GM19463 (cell line): Measurements from ENCODE around the gene HTR3C.
"Not testable (repeated sequence)": the region's sequence is repeated elsewhere in the genome, so short reads cannot be mapped to it uniquely, and the experiment has no call there.

ENCODE experiments used
- ATAC-seq: cut with Tn5 transposase; IDR thresholded peaks from one replicate; pipeline ENCODE4 v1.9.1; 2021; ENCODE audit warnings: mild to moderate bottlenecking, moderate library complexity; ENCODE audit not compliant: unreplicated experiment

The HTR3C gene

DNA sequence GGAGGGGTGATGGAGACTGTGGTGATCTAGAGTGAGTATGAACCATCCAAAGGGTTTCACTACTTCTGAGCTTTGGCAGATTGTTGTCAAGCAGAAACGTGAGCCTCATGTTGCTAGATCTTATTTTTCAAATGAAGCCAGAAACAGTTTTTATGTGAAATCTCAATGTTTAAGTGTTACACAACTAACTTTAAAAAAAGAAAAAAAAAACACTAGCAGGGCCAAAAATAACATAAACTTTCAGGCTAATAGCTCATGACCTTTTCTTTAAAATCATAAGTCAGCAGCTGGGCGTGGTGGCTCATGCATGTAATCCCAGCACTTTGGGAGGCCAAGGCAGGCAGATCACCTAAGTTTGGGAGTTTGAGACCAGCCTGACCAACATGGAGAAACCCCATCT is 23.4 kb upstream of the HTR3C start:
- no peak for ATAC-seq

DNA sequence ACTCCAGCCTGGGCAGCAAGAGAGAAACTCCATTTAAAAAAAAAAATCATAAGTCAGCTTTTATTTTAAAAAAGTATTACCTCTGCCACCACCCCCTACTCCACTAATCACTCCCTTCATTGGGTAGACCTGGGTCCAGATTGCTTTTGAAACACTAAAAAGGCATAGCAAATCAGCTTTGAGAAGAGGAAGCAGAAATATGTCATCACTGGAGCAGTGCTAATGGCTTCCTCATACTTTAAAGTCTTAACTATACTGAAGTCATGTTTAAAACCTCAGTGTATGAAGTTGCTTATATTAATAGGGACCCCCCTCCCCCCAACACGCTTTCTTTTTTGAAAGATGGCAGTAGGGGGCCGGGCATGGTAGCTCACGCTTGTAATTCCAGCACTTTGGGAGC is 22.3 kb upstream of the HTR3C start:
- ATAC-seq: no peak

DNA sequence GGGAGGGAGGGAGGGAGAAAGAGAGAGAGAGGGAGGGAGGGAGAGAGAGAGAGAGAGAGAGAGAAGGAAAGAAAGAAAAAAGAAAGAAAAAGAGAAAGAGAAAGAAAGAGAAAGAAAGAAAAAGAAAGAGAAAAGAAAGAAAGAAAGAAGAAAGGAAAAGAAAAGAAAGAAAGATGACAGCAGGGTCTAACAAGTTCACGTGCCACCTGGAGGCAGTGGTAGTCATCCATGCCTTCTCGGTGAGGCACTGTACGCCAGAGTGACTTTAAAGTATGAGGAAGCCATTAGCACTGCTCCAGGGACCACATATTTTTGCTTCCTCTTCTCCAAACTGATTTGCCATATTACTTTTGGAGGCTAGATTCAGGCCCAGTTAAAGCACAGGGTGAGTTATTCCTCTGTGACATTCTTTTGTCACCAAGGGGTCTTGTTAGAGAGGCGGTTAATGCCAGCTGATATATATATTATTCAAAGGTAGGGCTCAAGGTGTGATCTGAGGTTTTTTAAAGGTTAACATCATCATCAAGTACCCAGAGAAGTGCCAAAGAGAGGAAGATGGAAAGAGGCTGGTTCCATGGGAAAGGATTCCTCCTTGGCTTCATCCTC is 21.6 kb upstream of the HTR3C start, which contains the start of gene HTR3D:
Gene HTR3D, plus strand, starts transcription at position 556 of the 606 bp plus-strand sequence. Its CDS starts 0 bp downstream, at position 556.
- ATAC-seq: no peak

DNA sequence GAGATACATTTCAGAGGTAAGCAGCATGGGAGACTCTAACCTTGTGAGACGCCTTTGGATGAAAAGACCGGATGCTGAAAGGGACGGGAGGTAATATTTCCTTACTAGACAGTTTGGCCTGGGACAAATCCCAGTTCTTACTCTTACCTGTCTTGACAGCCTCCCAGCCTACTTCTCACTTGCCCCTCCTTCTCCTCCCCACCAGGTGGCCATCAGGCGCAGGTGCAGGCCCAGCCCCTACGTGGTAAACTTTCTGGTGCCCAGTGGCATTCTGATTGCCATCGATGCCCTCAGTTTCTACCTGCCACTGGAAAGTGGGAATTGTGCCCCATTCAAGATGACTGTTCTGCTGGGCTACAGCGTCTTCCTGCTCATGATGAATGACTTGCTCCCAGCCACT is 15.0 kb upstream of the HTR3C start:
- ATAC-seq: no peak

DNA sequence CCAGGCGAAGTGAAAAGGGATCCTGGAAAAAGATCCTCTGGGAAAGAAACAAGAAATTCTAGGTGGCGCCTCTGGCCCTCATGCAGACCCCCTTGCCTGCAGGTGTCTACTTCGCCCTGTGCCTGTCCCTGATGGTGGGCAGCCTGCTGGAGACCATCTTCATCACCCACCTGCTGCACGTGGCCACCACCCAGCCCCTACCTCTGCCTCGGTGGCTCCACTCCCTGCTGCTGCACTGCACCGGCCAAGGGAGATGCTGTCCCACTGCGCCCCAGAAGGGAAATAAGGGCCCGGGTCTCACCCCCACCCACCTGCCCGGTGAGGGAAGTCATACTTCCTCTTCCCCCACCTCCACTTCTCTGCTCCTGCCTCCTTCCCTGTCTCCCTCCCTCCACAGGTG is 14.5 kb upstream of the HTR3C start:
- not testable (repeated sequence) for ATAC-seq

DNA sequence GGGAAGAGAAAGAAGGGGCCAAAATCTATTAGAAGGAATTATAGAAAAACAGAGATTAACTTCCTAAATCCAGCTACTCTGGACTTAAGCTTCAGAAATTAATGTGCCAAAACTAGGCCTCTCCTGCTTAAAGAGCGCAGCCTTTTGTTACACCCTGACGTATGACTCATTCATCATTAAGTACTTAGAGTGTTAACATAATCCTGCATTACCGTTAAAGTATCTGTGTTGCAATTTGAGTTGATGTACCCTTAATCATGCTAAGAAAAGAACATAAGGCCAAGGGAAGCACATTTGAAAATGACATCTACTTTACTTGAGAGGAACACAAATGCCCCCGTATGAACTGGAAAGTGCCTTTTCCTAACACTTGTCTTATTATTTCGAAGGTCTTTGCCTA is 13.4 kb upstream of the HTR3C start:
- no peak for ATAC-seq

DNA sequence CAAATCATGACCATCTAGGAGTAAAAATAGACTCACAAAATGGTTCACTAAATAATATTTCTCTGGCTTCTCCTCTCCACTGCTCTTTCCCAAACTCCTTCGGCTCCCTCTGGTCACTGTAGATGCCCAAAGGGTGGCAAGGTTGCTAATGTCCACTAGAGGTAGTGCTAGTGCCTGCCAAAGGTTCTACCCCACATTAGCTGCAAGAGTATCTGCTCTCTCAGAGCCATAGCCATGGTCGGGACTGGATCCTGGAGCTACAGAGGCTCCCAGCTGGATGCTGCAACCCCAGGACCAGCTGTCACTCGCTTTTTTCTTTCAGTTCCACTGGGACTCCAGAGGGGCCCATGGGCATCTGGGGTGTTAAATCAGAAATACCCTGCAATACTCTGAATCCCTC is 12.8 kb upstream of the HTR3C start:
- ATAC-seq: no peak

DNA sequence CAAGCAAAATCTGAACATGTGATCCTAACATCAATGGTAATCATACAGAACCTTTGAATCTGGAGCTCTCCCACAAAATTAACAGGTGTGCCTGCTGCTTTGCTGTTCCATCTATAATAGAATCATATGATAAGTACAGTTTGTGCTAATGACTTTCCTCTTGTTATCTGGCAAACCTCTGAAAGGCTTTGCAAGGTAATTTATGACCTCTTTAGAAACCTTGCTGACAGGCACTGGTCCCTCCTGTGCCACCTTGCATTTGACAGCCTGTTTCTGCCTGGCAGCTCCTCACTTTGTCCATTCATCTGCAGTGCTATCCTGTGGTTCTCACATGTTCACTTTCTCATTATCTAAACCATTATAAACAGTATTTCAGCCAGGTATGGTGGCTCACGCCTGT is 10.2 kb upstream of the HTR3C start:
- ATAC-seq: no peak

DNA sequence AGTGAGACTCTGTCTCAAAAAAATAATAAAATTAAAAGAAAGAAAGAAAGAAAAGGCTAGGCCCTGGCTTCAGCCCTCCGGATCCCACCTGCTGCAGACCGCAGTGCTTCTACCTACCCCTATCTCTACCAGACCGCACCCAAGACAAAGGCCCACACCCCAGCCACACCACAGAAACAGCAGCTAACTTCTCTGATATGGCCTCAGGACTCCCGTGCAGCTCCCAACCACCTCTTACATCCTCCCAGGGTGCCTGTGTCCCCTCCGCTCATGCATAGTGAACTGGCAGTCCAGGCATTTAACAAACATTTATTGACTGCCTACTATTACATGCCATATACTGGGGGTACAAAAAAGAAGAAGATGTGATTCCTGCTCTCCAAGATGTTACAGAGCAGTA is 6.9 kb upstream of the HTR3C start:
- no peak for ATAC-seq

DNA sequence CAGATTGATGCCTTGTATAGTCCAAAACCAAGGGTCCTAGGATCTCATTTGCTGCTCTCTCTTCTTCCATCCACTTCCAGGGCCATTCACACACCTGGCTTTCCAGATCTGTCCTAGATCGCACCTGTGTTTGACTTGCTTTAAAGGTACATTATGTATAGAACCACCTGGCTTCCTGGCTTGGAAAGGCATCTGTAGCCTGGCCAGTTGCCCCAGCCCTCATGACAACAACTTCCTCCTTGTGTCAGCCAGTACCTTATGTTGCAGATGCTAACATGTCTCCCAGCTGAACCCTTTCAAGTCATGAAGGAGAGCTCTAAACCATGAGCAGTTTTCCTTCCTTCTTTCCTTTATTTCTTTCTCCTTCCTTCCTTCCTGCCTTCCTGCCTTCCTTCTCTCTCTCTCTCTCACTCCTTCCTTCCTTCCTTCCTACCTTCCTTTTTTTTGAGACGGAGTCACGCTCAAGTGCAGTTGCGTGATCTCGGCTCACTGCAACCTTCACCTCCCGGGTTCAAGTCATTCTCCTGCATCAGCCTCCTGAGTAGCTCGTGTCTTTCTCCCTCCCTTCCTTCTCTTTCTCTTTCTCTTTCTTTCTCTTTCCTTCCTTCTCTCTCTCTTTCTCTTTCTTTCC is 2.5 kb upstream of the HTR3C start:
- ATAC-seq: no peak

DNA sequence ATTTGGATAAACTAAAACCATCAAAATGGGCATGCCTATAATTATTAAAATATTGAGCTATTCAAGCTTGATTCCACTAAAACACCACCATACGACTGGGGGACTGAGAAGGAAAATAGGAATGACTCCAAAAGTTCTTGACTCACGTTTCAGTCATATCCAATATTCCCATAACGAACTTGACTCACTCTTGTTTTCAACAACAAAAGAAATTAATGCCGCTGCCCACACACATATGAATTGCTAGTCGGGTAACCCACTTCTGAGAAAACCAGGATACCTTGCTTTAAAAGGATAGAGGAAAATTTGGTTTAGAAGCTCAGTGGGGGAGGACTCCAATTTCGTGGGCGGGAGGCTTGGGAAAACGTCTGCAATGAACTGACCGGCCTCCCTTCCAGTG is 5.2 kb downstream of the HTR3C start:
- ATAC-seq: no peak

DNA sequence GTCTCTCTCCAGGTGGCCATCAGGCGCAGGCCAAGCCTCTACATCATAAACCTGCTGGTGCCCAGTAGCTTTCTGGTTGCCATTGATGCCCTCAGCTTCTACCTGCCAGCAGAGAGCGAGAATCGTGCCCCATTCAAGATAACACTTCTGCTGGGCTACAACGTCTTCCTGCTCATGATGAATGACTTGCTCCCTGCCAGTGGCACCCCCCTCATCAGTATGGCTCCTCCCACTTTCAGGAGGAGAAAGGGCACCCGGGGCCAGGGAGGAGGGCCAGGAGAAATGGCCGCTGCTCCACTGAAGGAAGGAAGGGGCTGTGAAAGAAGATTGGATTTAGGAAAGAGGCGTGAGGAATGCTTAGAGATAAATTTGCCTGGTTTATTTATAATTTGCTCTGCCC is 6.6 kb downstream of the HTR3C start:
- no peak for ATAC-seq

DNA sequence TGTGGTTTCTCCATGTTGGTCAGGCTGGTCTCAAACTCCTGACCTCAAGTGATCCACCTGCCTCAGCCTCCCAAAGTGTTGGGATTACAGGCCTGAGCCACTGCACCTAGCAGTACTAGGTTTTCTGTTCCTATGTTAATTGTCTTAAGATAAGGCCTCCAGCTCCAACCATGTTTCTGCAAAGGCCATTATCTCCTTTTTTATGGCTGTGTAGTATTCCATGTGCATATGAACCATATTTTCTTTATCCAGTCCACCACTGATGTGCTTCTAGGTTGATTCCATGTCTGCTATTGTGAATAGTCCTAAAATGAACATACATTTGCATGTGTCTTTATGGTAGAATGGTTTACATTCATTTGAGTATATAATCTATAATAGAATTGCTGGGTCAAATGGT is 9.8 kb downstream of the HTR3C start:
- ATAC-seq: no peak

DNA sequence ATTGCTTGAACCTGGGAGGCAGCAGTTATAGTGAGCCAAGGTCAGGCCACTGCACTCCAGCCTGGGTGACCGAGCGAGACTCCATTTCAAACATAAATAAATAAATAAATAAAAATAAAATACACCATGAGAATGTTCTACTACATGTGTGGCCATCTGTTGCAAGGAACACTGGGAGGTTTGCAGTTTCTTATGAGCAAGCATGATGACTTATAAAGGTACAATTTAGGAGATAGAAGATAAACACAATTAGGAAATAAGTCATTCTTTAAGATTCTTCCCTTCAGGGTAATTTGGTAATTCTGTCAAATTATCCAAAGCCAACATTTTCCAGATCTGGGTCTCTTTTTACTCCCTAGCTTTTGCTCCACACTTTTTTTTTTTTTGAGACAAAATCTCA is 13.4 kb downstream of the HTR3C start:
- ATAC-seq: no peak

DNA sequence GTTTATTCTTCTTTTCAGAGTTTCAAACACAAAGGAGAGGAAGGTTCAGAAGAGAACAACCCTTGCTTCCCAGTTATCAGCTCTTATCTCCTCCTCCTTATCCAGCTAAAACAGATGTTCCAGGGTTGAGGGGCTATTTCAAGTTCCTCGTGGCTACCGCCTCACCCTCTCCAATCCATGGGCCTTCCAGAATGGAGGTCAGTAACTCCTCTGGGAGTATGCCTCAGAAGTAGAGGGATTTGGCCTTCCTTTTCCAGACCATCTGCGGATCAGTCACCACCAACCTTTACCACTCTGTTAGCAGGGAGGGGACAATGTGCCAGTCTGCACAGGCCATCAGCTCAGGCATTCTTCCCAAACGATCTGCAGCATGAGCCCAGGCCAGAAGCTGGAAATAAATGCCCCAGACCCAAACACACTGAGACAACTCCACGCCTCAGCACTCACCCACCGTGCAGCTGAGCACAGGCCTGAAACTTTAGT is 14.8 kb downstream of the HTR3C start:
- ATAC-seq: no peak

DNA sequence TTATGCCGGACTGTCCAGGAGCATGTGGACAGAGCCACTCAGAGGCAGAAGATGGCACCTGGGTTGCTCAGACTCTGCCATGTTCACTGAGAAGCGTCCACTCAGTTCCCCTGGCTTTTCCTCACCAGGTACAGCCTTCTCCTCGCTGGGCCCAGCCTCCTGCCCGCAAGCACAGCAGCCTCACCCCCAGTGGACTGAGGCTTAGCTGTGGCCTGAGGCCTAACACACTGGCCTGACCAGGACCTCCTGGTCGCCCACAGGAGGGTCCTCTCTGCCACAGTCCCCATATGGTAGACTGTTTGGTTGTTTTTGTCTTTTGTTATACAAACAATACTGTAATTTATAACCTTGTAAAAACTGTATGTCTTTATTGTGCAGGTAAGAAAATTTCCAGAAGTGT is 15.5 kb downstream of the HTR3C start:
- no peak for ATAC-seq

DNA sequence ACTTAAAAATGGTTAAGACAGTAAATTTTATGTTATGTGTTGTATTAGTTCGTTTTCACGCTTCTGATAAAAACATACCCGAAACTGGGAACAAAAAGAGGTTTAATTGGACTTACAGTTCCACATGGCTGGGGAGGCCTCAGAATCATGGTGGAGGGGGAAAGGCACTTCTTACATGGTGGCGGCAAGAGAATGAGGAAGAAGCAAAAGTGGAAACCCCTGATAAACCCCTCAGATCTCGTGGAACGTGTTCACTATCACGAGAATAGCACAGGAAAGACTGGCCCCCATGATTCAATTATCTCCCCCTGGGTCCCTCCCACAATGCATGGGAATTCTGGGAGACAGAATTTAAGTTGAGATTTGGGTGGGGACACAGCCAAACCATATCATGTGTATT is 18.3 kb downstream of the HTR3C start:
- ATAC-seq: not testable (repeated sequence)

DNA sequence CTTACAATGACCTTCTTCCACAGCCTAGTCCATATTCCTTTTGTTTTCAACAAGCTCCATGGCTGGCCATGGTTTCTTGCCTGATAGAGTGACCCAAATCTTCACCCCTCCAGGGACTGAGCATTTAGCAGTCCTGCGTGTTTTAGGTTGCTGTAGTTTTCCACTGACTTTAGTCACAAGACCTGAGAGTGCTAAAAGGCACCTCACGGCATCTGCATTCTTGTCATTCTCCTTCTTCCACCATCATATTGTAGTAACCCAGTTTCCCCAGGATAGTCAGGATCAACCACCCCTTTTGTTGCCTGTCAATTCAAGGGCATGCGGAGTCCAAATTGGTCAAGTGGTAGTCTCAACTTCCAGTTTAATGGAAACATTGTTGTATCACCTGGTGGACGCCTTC is 20.8 kb downstream of the HTR3C start:
- no peak for ATAC-seq

DNA sequence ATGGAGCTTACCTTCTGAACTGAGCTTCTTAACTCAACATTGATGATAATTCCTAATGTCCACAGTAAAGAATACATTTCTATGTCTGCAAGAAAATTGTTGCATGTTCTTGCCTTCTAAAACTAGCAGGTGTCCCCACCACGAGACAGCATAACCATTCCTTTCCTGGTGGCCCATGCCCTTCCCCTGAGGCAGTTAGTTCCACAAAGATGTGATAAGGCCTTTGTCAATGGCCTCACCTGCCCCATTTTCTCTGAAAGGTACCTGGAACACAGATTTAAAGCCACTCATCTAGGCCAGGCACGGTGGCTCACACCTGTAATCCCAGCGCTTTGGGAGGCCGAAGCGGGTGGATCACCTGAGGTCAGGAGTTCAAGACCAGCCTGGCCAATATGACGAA is 23.1 kb downstream of the HTR3C start:
- no peak for ATAC-seq

DNA sequence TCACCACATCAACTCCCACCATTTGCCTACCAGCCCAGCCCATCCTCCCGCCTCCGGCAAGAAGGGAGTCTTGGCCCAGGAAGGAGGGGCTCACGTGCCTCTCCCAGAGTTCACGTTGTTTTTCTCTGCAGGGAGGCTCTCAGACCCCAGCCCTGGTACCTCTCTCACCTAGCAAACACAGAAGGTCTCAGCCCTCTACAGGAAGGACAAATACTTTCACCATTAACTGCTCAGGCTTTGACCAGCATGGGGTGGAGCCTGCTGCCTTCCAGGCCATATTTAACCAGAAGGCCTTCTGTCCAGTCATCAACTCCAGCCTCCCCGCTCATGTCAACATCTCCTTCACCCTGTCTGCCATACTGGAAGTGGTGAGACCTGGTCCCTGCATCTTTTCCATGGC is 25.0 kb downstream of the HTR3C start:
- ATAC-seq: no peak

DNA sequence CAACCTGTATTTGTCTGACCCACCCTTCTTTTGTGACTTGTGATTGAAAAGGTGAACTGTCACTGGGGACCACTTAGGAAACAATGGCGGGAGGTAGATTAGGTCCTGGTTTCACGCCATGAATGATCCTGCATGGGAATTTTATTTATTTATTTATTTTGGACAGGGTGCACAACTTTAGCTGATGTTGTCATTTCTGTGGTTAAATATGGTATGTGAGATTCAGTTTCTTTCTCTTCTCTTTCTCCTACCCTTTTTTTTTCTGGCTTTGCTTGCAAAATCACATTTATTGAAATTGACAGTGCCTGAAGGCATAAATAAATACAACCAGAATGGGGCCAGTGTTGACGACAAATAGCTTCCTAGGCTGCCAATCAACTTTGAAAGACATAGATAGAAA is 26.0 kb downstream of the HTR3C start:
- no peak for ATAC-seq

DNA sequence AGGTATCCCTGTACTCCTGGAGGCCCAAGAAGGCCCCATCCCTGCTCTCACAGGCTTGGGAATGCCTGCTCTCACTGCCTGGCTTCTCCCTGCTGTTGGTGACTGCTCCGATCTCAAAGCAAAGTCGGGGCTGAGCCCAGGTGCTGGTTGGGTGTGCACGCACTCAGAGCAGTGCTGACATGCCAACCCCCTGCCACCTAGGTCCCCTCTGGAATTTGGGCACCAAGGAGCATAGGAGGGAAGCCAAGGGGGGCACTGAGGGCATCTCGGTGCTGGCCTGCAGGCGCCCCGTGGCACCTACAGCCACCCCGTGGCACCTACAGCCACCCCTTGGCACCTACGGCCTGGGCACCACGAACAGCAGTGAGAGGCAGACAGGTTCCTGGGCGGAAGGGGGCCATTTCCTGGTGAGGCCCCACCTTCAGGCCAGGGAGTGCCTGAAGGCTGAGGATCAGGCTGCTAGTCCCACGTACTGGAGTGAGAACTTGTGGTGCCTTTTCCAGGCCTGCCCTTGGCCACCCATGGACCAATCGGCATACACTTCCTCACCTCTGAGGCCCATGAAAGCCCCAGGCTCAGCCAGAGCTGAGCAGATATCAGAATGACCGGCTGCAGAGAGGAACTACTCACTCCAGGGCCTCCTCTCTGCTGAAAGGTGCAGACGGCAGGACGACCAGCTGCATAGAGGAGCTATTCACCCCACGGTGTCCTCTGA is 28.4 kb downstream of the HTR3C start:
- ATAC-seq: no peak
